LNCaP clone FGC (cell line): ENCODE measurements around the gene TMEM196.
"Not testable (repeated sequence)": the region's sequence is repeated elsewhere in the genome, so short reads cannot be mapped to it uniquely, and the experiment has no call there.

ENCODE experiments used
- DNase-seq: peaks from one replicate; pipeline ENCODE4 v3.0.0-alpha.2; 2011; ENCODE audit warnings: low read depth
- H3K4me3 ChIP-seq: 2 replicates; pipeline ENCODE4 v1.5.1; 2011; ENCODE audit warnings: mild to moderate bottlenecking, low read depth, low read length, control low read depth
- CTCF ChIP-seq: IDR thresholded peaks from 2 replicates; pipeline ENCODE4 v1.5.1; 2012; ENCODE audit warnings: mild to moderate bottlenecking; ENCODE audit not compliant: control insufficient read depth, insufficient read depth; ENCODE audit errors: extremely low read depth

The TMEM196 gene

DNA sequence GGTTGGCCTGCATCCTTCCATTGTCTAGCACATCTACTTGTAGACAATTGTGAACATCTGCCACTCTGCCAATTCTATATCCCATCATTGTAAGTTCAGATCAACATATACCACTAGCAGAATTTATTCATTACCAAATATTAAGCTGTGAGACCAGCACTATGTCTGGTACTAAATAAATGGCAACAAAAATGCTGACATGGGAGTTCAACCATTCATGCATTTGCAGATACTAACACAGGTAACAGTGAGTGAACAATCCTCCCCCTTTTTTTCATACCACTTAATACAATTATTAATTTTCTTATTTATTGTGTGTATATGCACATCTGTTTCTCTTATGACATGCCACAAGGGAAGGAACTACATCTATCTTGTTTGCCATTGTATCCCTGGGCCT is 76.5 kb downstream of the TMEM196 start:
- no peak for TF ChIP-seq CTCF
- no peak for DNase-seq
- no peak overlapping the region for H3K4me3 ChIP-seq

DNA sequence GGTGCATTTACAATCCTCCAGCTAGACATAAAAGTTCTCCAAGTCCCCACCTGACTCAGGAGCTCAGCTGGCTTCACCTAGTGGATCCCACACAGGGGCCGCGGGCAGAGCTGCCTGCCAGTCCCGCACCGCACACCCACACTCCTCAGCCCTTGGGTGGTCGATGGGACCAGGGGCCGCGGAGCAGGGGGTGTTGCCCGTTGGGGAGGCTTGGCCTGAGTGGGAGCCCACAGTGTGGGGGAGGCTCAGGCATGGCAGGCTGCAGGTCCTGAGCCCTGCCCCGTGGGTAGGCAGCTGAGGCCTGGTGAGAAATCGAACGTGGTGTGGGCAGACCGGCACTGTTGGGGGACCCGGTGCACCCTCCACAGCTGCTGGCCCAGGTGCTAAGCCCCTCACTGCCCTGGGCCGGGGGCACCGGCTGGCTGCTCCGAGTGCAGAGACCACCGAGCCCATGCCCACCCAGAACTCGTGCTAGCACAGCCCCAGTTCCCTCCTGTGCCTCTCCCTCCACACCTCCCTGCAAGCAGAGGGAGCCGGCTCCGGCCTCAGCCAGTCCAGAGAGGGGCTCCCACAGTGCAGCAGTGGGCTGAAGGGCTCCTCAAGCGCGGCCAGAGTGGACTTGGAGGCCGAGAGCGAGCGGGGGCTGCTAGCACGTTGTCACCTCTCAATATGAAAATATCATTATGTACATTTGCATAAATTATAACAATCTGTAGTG is 81.1 kb downstream of the TMEM196 start:
- no peak overlapping the region for H3K4me3 ChIP-seq
- TF ChIP-seq CTCF = no peak
- no peak for DNase-seq

GRCh38 chr7:19690736-19691135 is 82.7 kb downstream of the TMEM196 start:
- TF ChIP-seq CTCF = no peak
- H3K4me3 ChIP-seq = no peak overlapping the region
- no peak for DNase-seq

DNA sequence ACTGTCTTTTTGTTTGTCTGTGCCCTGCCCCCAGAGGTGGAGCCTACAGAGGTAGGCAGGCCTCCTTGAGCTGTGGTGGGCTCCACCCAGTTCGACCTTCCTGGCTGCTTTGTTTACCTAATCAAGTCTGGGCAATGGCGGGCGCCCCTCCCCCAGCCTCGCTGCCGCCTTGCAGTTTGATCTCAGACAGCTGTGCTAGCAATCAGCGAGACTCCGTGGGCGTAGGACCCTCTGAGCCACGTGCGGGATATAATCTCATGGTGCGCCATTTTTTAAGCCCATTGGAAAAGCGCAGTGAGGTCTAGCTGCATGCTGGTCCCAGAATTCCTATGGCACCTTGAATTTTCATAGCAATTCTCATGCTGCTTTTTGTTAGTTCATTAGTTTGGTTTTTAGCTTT is 84.3 kb downstream of the TMEM196 start:
- DNase-seq, H3K4me3 ChIP-seq: not testable (repeated sequence)

DNA sequence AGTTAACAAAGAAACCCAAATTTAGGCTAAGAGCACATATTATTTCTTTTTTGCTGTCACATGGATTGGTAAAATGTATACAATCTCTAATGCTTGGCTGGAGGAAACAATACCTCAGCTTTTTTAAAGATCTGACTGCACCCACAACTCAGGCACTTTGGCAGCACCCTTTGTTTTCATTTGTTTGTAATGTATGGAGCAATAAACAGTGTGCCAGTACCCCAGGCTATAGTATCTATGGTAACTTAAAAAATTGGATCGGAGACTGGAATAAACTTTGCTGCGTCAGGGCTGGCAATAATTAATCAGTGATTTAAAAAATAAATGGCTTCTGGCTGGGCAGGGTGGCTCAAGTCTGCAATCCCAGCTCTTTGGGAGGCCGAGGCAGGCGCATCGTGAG is 91.8 kb downstream of the TMEM196 start:
- H3K4me3 ChIP-seq = no peak overlapping the region
- TF ChIP-seq CTCF = no peak
- peak; percentile 59 for DNase-seq

DNA sequence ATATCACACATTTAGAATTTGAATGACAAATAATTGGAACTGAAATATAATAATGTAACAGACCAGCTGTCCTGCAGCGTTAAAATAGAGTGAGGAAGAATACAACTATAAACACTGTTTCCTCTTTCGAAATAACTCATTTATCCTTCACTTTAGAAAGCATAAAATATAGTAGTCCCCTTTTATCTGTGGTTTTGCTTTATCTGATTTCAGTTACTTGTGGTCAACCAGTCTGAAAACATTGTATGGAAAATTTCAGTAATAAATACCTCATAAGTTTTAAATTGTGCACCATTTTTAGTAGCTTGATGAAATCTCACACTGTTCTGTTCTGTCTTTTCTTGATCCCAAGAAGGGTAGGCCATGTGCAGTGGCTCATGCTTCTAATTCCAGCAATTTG is 96.2 kb downstream of the TMEM196 start:
- no peak for TF ChIP-seq CTCF
- DNase-seq = no peak
- no peak overlapping the region for H3K4me3 ChIP-seq

DNA sequence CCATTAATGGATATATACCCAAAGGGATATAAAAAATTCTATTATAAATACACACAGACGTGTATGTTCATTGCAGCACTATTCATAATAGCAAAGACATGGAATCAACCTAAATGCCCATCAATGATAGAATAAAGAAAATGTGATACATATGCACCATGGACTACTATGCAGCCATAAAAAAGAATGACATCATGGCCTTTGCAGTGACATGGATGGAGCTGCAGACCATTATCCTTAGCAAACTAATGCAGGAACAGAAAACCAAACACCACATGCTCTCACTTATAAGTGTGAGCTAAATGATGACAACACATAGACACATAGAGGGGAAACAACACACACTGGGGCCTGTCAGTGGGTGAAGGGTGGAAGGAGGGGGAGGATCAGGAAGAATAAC is 97.6 kb downstream of the TMEM196 start:
- no peak for DNase-seq
- no peak overlapping the region for H3K4me3 ChIP-seq
- TF ChIP-seq CTCF = no peak
